HUDEP-2 (cell line): Measurements from ENCODE around the gene TM6SF1.
A peak's percentile ranks its signal among the peaks of the same experiment; 100 is the strongest.
"Not testable (repeated sequence)": the region's sequence is repeated elsewhere in the genome, so short reads cannot be mapped to it uniquely, and the experiment has no call there.

ENCODE experiments used
- DNase-seq, 76 experiments: peaks; one replicate each; lab custom pipeline; 2025; ENCODE audit not compliant: unreplicated experiment in 76 of 76; lab: John Stamatoyannopoulos, UW

The TM6SF1 gene

DNA sequence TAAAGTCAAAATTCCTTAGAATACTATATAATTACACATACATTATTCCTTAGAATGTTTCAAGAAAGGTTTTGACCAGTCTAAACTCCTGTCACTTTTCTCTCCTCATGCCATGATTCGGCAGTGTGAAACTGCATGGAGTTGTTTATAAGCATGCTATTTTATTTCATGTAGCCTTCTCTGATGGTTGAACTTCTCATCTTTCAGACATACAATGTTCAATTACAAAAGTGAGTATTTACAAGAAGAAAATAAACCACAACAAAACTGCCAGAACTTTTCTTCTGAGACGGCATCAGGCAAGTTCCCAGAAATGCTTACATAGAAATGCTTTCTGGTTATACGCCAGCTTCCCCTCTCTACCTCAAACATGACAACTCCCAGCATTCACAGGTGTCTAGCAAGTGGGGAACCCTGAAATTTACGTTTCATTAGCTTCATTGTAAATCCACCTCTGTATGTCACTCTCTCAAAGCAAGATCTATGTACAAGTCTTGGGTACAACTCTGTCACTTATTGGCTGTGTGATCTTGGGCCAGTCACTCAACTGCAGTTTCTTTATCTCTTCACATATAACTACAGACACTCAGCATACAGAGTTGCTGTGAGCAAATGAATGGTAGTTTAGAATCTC is 57.4 kb downstream of the TM6SF1 start:
- peak in 2 of 76 experiments; percentile 5 to 13 for DNase-seq

DNA sequence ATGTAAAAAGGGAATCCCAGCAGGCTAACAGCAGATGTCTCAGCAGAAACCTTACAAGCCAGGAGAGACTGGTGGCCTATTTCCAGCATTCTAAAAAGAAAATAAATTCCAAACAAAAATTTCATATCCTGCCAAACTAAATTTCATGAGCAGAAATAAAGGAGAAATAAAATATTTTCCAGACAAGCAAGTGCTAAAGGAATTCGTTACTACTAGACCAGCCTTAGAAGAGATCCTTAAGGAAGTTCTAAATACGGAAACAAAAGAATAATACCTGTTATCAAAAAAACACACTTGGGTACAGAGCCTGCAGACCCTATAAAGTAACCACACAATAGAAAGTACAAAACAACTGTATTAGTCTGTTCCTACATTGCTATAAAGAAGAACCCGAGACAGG is 58.8 kb downstream of the TM6SF1 start:
- no peak for DNase-seq

GRCh38 chr15:83166830-83167229 is 59.4 kb downstream of the TM6SF1 start:
- DNase-seq = peak in 2 of 76 experiments; percentile 4 to 22

DNA sequence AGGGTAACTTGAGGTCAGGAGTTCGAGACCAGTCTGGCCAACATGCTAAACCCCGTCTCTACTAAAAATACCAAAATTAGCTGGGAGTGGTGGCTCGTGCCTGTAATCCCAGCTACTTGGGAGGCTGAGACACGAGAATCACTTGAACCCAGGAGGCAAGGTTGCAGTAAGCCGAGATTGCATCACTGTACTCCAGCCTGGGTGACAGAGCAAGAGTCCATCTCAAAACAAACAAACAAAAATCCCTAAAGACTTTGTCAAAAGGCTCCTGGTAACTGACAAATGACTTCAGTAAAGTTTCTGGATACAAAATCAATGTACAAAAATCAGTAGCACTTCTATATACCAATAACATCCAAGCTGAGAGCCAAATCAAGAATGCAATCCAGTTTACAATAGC is 62.1 kb downstream of the TM6SF1 start:
- not testable (repeated sequence) for DNase-seq

DNA sequence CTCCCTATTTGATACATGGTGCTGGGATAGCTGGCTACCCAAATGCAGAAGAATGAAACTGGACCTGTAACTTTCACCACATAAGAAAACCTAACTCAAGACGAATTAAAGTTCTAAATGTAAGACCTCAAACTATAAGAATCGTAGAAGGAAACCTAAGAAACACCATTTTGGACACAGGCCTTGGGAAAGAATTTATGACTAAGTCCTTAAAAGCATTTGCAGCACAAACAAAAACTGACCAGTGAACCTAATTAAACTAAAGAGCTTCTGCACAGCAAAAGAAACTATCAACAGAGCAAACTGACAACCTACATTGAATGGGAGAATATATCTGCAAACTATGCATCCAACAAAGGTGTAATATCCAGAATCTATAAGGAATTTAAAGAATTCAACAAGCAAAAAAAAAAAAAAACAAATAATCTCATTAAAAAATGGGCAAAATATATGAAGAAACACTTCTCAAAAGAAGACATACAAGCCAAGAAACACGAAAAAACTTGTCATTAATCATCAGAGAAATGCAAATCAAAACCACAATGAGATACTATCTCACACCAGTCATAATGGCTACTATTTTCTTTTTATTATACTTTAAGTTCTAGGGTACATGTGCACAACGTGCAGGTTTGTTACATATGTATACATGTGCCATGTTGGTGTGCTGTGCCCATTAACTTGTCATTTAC is 63.2 kb downstream of the TM6SF1 start:
- no peak for DNase-seq

GRCh38 chr15:83174891-83175290 is 67.4 kb downstream of the TM6SF1 start:
- no peak for DNase-seq

DNA sequence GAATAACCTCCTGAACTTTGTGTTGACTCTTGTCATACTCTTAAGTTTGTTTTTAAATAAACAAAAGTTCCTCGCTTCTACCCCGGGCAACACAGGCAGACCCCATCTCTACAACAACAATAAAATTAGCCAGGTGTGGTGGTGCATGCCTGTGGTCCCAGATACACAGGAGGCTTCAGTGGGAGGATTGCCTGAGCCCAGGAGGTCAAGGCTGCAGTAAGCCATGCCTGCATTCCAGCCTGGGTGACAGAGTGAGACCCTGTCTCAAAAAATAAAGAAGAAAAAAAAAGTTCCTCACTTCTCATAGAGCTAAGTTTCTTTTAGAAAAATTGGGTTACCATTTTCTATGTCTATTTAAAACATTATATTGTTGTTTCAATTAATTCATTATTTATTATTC is 70.9 kb downstream of the TM6SF1 start:
- DNase-seq = no peak

DNA sequence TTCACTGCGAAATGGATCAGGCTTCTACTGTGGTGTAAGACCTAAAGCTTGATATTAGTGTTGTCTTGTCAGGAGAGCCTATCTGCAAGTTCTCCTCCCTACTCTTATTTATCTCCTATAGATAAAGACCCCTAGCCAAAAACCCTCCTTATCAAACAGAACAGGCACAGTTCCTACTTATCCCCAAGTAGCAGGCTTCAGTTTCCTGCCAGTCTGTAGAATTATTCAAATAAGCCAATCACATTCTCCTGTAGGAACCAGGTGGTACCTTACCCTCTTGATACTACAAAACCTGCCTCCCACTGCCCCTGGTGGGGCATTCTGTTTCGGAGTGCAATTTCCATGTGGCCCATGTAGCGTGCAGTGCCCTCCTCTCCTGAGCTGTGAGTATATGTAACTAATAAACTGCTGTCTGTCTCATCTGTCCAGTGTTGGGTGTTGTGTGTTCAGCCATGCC is 71.5 kb downstream of the TM6SF1 start:
- DNase-seq = peak in 74 of 76 experiments; percentile 16 to 95 (median 62)

- DNase-seq = no peak
Observed at GRCh38 chr15:83185561-83185960, 78.1 kb downstream of the TM6SF1 start.
